GM12878 (cell line): ENCODE results near the gene KIF22. TPM values are rescaled to one million over a fixed set of nuclear protein-coding genes. Genes with fewer than 3 reads are reported as not detected.
A peak's percentile ranks its signal among the peaks of the same experiment; 100 is the strongest.

Experiments used
- CBX3 ChIP-seq: fragments of 200-600 bp; sonication (generic); IDR thresholded peaks from 2 replicates; pipeline ENCODE4 v1.6.1; 2016; ENCODE audit warnings: low read depth, borderline replicate concordance
- HSF1 ChIP-seq: fragments of 150-350 bp; IDR thresholded peaks from 2 replicates; pipeline ENCODE4 v1.6.1; 2014; ENCODE audit warnings: mild to moderate bottlenecking, low read depth, low read length
- IRF3 ChIP-seq: fragments of 450-650 bp; IDR thresholded peaks from 2 replicates; pipeline ENCODE4 v1.6.1; 2014; ENCODE audit warnings: mild to moderate bottlenecking
- IRF4 ChIP-seq: IDR thresholded peaks from 2 replicates; pipeline ENCODE4 v1.6.1; 2011; ENCODE audit warnings: low read depth, low read length
- MTA3 ChIP-seq: IDR thresholded peaks from 2 replicates; pipeline ENCODE4 v1.6.1; 2012; ENCODE audit warnings: low read length, inconsistent platforms, borderline replicate concordance
- MYC ChIP-seq: IDR thresholded peaks from 2 replicates; pipeline ENCODE4 v1.6.1; 2011; ENCODE audit warnings: mild to moderate bottlenecking, low read length, moderate library complexity, inconsistent platforms; ENCODE audit not compliant: insufficient read depth, insufficient replicate concordance, insufficient read length, severe bottlenecking
- NR2C2 ChIP-seq: IDR thresholded peaks from 2 replicates; pipeline ENCODE4 v1.6.1; 2011; ENCODE audit warnings: borderline replicate concordance, low read depth; ENCODE audit not compliant: control insufficient read depth, insufficient read length
- RB1 ChIP-seq: fragments of 450-650 bp; formaldehyde crosslinking; IDR thresholded peaks from 2 replicates; pipeline ENCODE4 v1.6.1; 2017; ENCODE audit warnings: mild to moderate bottlenecking, borderline replicate concordance
- RELA ChIP-seq: fragments of 450-650 bp; IDR thresholded peaks from 2 replicates; pipeline ENCODE4 v1.8.0; 2014; ENCODE audit warnings: borderline replicate concordance; ENCODE audit not compliant: partially characterized antibody
- SMAD1 ChIP-seq: fragments of 450-650 bp; IDR thresholded peaks from 2 replicates; pipeline ENCODE4 v1.6.1; 2018; ENCODE audit warnings: mild to moderate bottlenecking, low read depth; ENCODE audit not compliant: partially characterized antibody
- SPI1 ChIP-seq: IDR thresholded peaks from 2 replicates; pipeline ENCODE4 v1.6.1; 2011; ENCODE audit warnings: low read depth, mild to moderate bottlenecking, low read length, moderate library complexity, borderline replicate concordance; ENCODE audit not compliant: insufficient read depth
- SREBF2 ChIP-seq: IDR thresholded peaks from 2 replicates; pipeline ENCODE4 v1.6.1; 2012; ENCODE audit warnings: mild to moderate bottlenecking, low read length
- ZNF217 ChIP-seq: fragments of 450-650 bp; IDR thresholded peaks from 2 replicates; pipeline ENCODE4 v1.6.1; 2017; ENCODE audit warnings: antibody characterized with exemption, mild to moderate bottlenecking
- ZNF592 ChIP-seq: fragments of 450-650 bp; IDR thresholded peaks from 2 replicates; pipeline ENCODE4 v1.6.1; 2017; ENCODE audit warnings: mild to moderate bottlenecking, moderate library complexity
- polyA plus RNA-seq, 11 experiments: library from polyadenylated mRNA; depleted of rRNA in 4 of 11; unstranded in 6 of 11; stranded (reverse) in 5 of 11; fragments of >200 nt; fragmentation: Nextera tagmentation in 4 of 11; fragmentation: Illumina TruSeq in 1 of 11; extraction: Ambion mirVana in 4 of 11; extraction: Trizol in 1 of 11; gene quantifications; 1 replicate in 1 of 11; 2 replicates in 10 of 11; pipeline versions ENCODE4 v1.2.1 to v1.2.3, GENCODE V29; 2011 to 2016; ENCODE audit warnings: inconsistent platforms in 2 of 11, missing spikeins in 2 of 11, low read depth in 1 of 11
- total RNA-seq, 4 experiments: library from RNA; depleted of rRNA in 3 of 4; stranded (reverse); fragments of >200 nt in 3 of 4; fragmentation: Illumina TruSeq in 1 of 4; extraction: Trizol in 1 of 4; gene quantifications; 2 replicates each; pipeline versions ENCODE4 v1.2.1 to v1.2.3, GENCODE V29; 2013 to 2021
- TF ChIP-seq, protein P1 (sequence below): fragments of 450-650 bp; IDR thresholded peaks from 2 replicates; pipeline ENCODE4 v1.6.1; 2018; ENCODE audit warnings: borderline replicate concordance, mild to moderate bottlenecking; ENCODE audit not compliant: partially characterized antibody
- TF ChIP-seq, protein P2 (sequence below): IDR thresholded peaks from 2 replicates; pipeline ENCODE4 v1.6.1; 2011; ENCODE audit warnings: borderline replicate concordance, low read depth, mild to moderate bottlenecking, moderate library complexity, mixed read lengths, low read length; ENCODE audit not compliant: insufficient read depth; ENCODE audit errors: extremely low read length

Gene KIF22
- total and polyA plus RNA-seq, 10 of the 15 experiments (the other 5 are each of a cell fraction or from before 2014, with no cell fraction given): 7.6 to 158 (median 132) TPM

DNA sequence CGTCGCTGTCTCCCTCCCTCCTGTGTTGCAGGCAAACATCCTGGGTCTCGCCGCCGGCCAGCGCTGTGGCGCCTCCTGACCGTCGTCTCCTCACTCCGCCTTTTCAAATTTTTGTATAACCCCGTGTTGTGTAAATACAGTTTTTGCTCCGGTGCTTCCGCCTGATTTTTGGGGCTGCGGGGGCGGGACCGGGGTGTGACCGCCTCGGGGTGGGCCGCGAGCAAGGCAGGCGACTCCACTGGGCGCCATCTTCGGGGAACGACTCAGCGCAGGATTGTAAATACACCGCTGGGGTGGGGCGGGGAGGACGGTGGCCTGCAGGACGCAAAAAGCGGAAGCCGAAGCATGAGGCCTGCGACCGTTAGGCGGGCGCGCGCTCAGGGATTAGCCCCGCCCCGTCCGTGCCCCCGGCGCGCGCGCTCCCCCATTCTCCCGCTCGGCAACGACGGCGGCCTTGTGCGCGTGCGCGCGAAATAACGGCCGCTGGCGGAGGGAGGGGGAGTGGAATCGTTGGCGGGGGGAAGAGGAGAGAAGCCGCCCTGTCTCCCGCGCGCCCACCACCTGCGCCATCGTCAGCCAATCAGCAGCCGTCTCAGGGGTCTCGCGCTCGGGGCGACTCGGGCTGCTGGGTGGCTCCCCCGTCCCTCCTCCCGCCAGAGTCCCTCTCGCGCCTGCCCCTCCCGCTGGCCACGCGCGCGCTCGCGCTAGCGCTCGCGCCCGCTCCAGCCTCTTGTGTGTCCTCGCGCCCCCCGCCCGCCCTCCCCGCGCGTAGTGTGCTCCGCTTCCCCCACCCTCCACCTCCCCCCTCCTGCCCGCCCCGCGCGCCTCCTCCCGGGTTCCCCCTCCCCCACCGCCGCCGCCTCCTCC is 14.9 kb downstream of the KIF22 start (continued):
- TF ChIP-seq HSF1 (no peak), MTA3 (no peak), MYC (peak; percentile 73), IRF4 (peak; percentile 43; the same call in 1 of the 2 replicates), ZNF592 (no peak), RELA (no peak), NR2C2 (no peak), ZNF217 (no peak), SMAD1 (no peak), RB1 (peak; percentile 79; the same call in 1 of the 2 replicates), SREBF2 (no peak), CBX3 (no peak), SPI1 (peak; percentile 70), IRF3 (no peak)
- TF ChIP-seq, protein P1, sequence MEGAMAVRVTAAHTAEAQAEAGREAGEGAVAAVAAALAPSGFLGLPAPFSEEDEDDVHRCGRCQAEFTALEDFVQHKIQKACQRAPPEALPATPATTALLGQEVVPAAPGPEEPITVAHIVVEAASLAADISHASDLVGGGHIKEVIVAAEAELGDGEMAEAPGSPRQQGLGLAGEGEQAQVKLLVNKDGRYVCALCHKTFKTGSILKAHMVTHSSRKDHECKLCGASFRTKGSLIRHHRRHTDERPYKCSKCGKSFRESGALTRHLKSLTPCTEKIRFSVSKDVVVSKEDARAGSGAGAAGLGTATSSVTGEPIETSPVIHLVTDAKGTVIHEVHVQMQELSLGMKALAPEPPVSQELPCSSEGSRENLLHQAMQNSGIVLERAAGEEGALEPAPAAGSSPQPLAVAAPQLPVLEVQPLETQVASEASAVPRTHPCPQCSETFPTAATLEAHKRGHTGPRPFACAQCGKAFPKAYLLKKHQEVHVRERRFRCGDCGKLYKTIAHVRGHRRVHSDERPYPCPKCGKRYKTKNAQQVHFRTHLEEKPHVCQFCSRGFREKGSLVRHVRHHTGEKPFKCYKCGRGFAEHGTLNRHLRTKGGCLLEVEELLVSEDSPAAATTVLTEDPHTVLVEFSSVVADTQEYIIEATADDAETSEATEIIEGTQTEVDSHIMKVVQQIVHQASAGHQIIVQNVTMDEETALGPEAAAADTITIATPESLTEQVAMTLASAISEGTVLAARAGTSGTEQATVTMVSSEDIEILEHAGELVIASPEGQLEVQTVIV: peak; percentile 28
- TF ChIP-seq, protein P2, sequence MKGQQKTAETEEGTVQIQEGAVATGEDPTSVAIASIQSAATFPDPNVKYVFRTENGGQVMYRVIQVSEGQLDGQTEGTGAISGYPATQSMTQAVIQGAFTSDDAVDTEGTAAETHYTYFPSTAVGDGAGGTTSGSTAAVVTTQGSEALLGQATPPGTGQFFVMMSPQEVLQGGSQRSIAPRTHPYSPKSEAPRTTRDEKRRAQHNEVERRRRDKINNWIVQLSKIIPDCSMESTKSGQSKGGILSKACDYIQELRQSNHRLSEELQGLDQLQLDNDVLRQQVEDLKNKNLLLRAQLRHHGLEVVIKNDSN: peak; percentile 63
